Caco-2 (cell line): Measurements from ENCODE around the gene MYO1E. TPM values are rescaled to one million over a fixed set of nuclear protein-coding genes. Genes with fewer than 3 reads are reported as not detected.

Source experiments
- BruUV-seq: library from RNA; stranded (reverse); fragments of 400-500 nt; replicated peaks from 2 replicates; lab custom pipeline; 2021; lab: Mats Ljungman, UMichigan
- CTCF ChIA-PET: fragments of 300-600 bp; sonication (Branson Sonifier 250); formaldehyde crosslinking; loops from one replicate; lab custom pipeline; 2022; ENCODE audit warnings: antibody characterized with exemption; lab: Charles Lee
- POLR2A ChIA-PET: fragments of 300-600 bp; sonication (Branson Sonifier 250); formaldehyde crosslinking; loops from one replicate; lab custom pipeline; 2022; ENCODE audit warnings: antibody characterized with exemption; lab: Charles Lee
- DNase-seq, 2 experiments: peaks; one replicate each; pipeline versions ENCODE4 v3.0.0 to v3.0.0-alpha.2; 2020 to 2022
- H3K27me3 ChIP-seq: replicated peaks from 2 replicates; pipeline ENCODE4 v1.6.0; 2011; ENCODE audit warnings: low read length; ENCODE audit not compliant: control insufficient read depth, insufficient read depth
- H3K36me3 ChIP-seq: 2 replicates; pipeline ENCODE4 v1.5.1; 2011; ENCODE audit warnings: low read length; ENCODE audit not compliant: control insufficient read depth, insufficient read depth
- H3K4me1 ChIP-seq: fragments of 250-450 bp; sonication (Bioruptor Pico); 2 replicates; pipeline ENCODE4 v1.5.1; 2020; ENCODE audit warnings: mild to moderate bottlenecking
- H3K4me3 ChIP-seq: 2 replicates; pipeline ENCODE4 v1.5.1; 2011; ENCODE audit warnings: low read depth, mild to moderate bottlenecking, control low read depth, low read length
- H3K9me3 ChIP-seq: fragments of 250-450 bp; sonication (Bioruptor Pico); 2 replicates; pipeline ENCODE4 v1.5.1; 2020; ENCODE audit warnings: mild to moderate bottlenecking, moderate library complexity
- H3K27ac Mint-ChIP-seq: one replicate; pipeline ENCODE4 v1.8.0; 2022; ENCODE audit warnings: mixed read lengths; ENCODE audit not compliant: unreplicated experiment
- H3K27me3 Mint-ChIP-seq: one replicate; pipeline ENCODE4 v1.8.0; 2022; ENCODE audit warnings: mixed read lengths; ENCODE audit not compliant: insufficient read depth, unreplicated experiment
- H3K36me3 Mint-ChIP-seq: one replicate; pipeline ENCODE4 v1.8.0; 2022; ENCODE audit warnings: mild to moderate bottlenecking, mixed read lengths; ENCODE audit not compliant: insufficient read depth, unreplicated experiment
- H3K4me1 Mint-ChIP-seq: one replicate; pipeline ENCODE4 v1.8.0; 2022; ENCODE audit warnings: low read depth, mixed read lengths; ENCODE audit not compliant: unreplicated experiment
- H3K4me3 Mint-ChIP-seq: one replicate; pipeline ENCODE4 v1.8.0; 2022; ENCODE audit warnings: mild to moderate bottlenecking, moderate library complexity, mixed read lengths; ENCODE audit not compliant: unreplicated experiment
- H3K9me3 Mint-ChIP-seq: one replicate; pipeline ENCODE4 v1.8.0; 2022; ENCODE audit warnings: mixed read lengths; ENCODE audit not compliant: unreplicated experiment
- intact Hi-C: fragments of 100-400 bp; cut with micrococcal nuclease; formaldehyde crosslinking; loops from one replicate; pipeline ENCODE4 v1.10.0; 2022; ENCODE audit not compliant: unreplicated experiment
- total RNA-seq: library from RNA; stranded (reverse); gene quantifications from 2 replicates; pipeline ENCODE4 v1.2.3, GENCODE V29; 2022
- TF ChIP-seq, protein P1 (sequence below), 2 experiments: fragments of 200-600 bp in 1 of 2; IDR thresholded peaks; 1 replicate in 1 of 2; 2 replicates in 1 of 2; pipeline versions ENCODE4 v1.5.1 to v1.8.0; 2011 to 2022; ENCODE audit warnings: antibody characterized with exemption in 1 of 2, control low read depth in 1 of 2, inconsistent platforms in 1 of 2, low read depth in 1 of 2, low read length in 1 of 2, mild to moderate bottlenecking in 1 of 2, moderate library complexity in 1 of 2; ENCODE audit not compliant: insufficient read depth in 1 of 2, severe bottlenecking in 1 of 2, unreplicated experiment in 1 of 2

The MYO1E gene
- total RNA-seq, 1 experiment from 2014 or later: 187 TPM

GRCh38 chr15:59227021-59227420 lies 145.7 kb downstream of the MYO1E start:
- Mint-ChIP-seq H3K27me3 (no peaks in the 10 kb centered on the region), H3K9me3 (no peaks in the 10 kb centered on the region), H3K27ac (peak overlapping the region; percentile 17), H3K4me1 (no peaks in the 10 kb centered on the region), H3K36me3 (peaks cover 56% of the 10 kb centered on the region), H3K4me3 (no peak overlapping the region)
- ChIA-PET CTCF (no interaction called here), POLR2A (no interaction called here)
- H3K27me3 ChIP-seq: no peaks in the 10 kb centered on the region
- no TSS peak for BruUV-seq
- no peak for DNase-seq
- no peaks in the 10 kb centered on the region for H3K9me3 ChIP-seq
- no peak overlapping the region for H3K4me3 ChIP-seq
- intact Hi-C loops: no loop called here
- TF ChIP-seq, protein P1, sequence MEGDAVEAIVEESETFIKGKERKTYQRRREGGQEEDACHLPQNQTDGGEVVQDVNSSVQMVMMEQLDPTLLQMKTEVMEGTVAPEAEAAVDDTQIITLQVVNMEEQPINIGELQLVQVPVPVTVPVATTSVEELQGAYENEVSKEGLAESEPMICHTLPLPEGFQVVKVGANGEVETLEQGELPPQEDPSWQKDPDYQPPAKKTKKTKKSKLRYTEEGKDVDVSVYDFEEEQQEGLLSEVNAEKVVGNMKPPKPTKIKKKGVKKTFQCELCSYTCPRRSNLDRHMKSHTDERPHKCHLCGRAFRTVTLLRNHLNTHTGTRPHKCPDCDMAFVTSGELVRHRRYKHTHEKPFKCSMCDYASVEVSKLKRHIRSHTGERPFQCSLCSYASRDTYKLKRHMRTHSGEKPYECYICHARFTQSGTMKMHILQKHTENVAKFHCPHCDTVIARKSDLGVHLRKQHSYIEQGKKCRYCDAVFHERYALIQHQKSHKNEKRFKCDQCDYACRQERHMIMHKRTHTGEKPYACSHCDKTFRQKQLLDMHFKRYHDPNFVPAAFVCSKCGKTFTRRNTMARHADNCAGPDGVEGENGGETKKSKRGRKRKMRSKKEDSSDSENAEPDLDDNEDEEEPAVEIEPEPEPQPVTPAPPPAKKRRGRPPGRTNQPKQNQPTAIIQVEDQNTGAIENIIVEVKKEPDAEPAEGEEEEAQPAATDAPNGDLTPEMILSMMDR (IDR thresholded peaks at IDR 0.05; ENCODE audit: insufficient read depth in 1 of 2, low read depth in 1 of 2, low read length in 1 of 2, severe bottlenecking in 1 of 2, unreplicated experiment in 1 of 2): no peak
- peaks cover 1% of the 10 kb centered on the region for H3K36me3 ChIP-seq
- H3K4me1 ChIP-seq: no peaks in the 10 kb centered on the region

DNA sequence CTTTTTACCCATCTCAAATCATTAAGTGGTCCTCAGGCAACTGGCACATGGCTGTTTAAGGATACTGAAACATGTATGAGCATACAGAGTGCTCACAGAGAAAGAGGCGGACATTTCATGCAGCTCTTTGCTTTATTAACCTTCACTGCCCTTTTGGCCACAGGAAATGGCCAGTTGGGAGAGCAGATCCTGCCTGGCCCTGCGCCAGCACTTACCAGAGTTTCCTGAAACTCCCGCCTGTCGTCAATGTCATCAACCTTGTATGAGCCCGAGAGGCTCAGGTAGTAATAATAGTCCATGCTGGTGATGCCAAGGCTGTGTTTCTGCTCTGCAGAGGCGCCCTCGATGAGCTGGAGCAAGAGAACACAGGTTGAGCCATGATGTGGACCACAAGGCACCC lies 148.2 kb downstream of the MYO1E start:
- H3K9me3 ChIP-seq: no peaks in the 10 kb centered on the region
- no peaks in the 10 kb centered on the region for H3K27me3 ChIP-seq
- no peak overlapping the region for H3K27ac Mint-ChIP-seq
- no TSS peak for BruUV-seq
- no peaks in the 10 kb centered on the region; the same call in none of the 2 replicates for H3K36me3 ChIP-seq
- no peak overlapping the region for H3K4me3 Mint-ChIP-seq
- ChIA-PET POLR2A (no interaction called here), CTCF (no interaction called here)
- no peaks in the 10 kb centered on the region for H3K9me3 Mint-ChIP-seq
- no peak overlapping the region for H3K4me3 ChIP-seq
- no peaks in the 10 kb centered on the region for H3K27me3 Mint-ChIP-seq
- H3K4me1 ChIP-seq: no peaks in the 10 kb centered on the region
- peaks cover 63% of the 10 kb centered on the region for H3K36me3 Mint-ChIP-seq
- no peaks in the 10 kb centered on the region for H3K4me1 Mint-ChIP-seq
- intact Hi-C loops: no loop called here
- DNase-seq: no peak
- TF ChIP-seq, protein P1 (IDR thresholded peaks at IDR 0.05; ENCODE audit: insufficient read depth in 1 of 2, low read depth in 1 of 2, low read length in 1 of 2, severe bottlenecking in 1 of 2, unreplicated experiment in 1 of 2): no peak

GRCh38 chr15:59223736-59224135 lies 148.9 kb downstream of the MYO1E start:
- CTCF ChIA-PET: no interaction called here
- TF ChIP-seq, protein P1 (IDR thresholded peaks at IDR 0.05; ENCODE audit: insufficient read depth in 1 of 2, low read depth in 1 of 2, low read length in 1 of 2, severe bottlenecking in 1 of 2, unreplicated experiment in 1 of 2): no peak
- no peak for DNase-seq
- POLR2A ChIA-PET: no interaction called here
- Mint-ChIP-seq H3K27me3 (no peaks in the 10 kb centered on the region), H3K4me3 (no peak overlapping the region), H3K4me1 (no peaks in the 10 kb centered on the region), H3K36me3 (peaks cover 69% of the 10 kb centered on the region), H3K27ac (no peak overlapping the region), H3K9me3 (no peaks in the 10 kb centered on the region)
- intact Hi-C loops: no loop called here
- Histone ChIP-seq H3K27me3 (no peaks in the 10 kb centered on the region), H3K4me3 (no peak overlapping the region), H3K4me1 (no peaks in the 10 kb centered on the region), H3K9me3 (no peaks in the 10 kb centered on the region), H3K36me3 (no peaks in the 10 kb centered on the region; the same call in none of the 2 replicates)
- BruUV-seq: no TSS peak
